ENCODE measurements around the gene U2AF1L4.
"Not testable (repeated sequence)": the region's sequence is repeated elsewhere in the genome, so short reads cannot be mapped to it uniquely, and the experiment has no call there.

Gene U2AF1L4

GRCh38 chr19:35725216-35725861, 19.9 kb downstream of the U2AF1L4 start:
- no peak for DNase-seq (ENCODE audit: low read depth in 2 of 2)

- DNase-seq (ENCODE audit: low read depth in 2 of 2), result no peak
These were observed 20.7 kb downstream of the U2AF1L4 start for GRCh38 chr19:35724560-35724959.

DNA sequence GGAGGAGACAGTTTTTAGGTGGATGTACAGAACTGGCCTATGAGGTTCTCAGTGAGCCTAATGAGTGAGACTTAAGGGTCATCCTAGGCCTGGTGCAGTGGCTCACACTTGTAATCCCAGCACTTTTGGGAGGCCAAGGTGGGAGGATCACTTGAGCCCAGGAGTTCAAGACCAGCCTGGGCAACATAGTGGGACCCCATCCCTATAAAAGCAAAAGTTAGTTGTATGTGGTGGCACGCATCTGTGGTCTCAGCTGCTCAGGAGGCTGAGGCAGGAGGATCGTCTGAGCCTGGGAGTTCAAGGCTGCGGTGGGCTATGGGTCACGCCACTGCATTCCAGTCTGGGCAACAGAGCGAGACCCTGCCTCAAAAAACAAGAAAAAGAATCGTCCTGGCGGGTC, 21.1 kb downstream of the U2AF1L4 start:
- DNase-seq (ENCODE audit: low read depth in 2 of 2), result not testable (repeated sequence)

GRCh38 chr19:35723671-35724070, 21.5 kb downstream of the U2AF1L4 start:
- no peak for DNase-seq (ENCODE audit: low read depth in 2 of 2)

- no peak for DNase-seq (ENCODE audit: low read depth in 2 of 2)
These were observed 22.3 kb downstream of the U2AF1L4 start for GRCh38 chr19:35722897-35723296.

- DNase-seq (ENCODE audit: low read depth in 2 of 2), result no peak
These were observed 22.8 kb downstream of the U2AF1L4 start for GRCh38 chr19:35722461-35722860.

GRCh38 chr19:35721374-35721773, 23.8 kb downstream of the U2AF1L4 start:
- DNase-seq (ENCODE audit: low read depth in 2 of 2), result no peak

- no peak for DNase-seq (ENCODE audit: low read depth in 2 of 2)
These were observed 24.6 kb downstream of the U2AF1L4 start for GRCh38 chr19:35720648-35721047.

GRCh38 chr19:35720163-35720524, 25.1 kb downstream of the U2AF1L4 start:
- no peak for DNase-seq (ENCODE audit: low read depth in 2 of 2)

- no peak for DNase-seq (ENCODE audit: low read depth in 2 of 2)
These were observed 25.6 kb downstream of the U2AF1L4 start for GRCh38 chr19:35719402-35720162.

- DNase-seq (ENCODE audit: low read depth in 2 of 2), result no peak
These were observed 26.7 kb downstream of the U2AF1L4 start for GRCh38 chr19:35718345-35719041.

GRCh38 chr19:35717665-35718344, 27.4 kb downstream of the U2AF1L4 start, which contains the start of gene KMT2B:
TSS of gene KMT2B (plus strand) at chr19:35718003. CDS start at chr19:35718019, 16 bp downstream.
- peak; percentile 91 for DNase-seq (ENCODE audit: low read depth in 2 of 2)

DNA sequence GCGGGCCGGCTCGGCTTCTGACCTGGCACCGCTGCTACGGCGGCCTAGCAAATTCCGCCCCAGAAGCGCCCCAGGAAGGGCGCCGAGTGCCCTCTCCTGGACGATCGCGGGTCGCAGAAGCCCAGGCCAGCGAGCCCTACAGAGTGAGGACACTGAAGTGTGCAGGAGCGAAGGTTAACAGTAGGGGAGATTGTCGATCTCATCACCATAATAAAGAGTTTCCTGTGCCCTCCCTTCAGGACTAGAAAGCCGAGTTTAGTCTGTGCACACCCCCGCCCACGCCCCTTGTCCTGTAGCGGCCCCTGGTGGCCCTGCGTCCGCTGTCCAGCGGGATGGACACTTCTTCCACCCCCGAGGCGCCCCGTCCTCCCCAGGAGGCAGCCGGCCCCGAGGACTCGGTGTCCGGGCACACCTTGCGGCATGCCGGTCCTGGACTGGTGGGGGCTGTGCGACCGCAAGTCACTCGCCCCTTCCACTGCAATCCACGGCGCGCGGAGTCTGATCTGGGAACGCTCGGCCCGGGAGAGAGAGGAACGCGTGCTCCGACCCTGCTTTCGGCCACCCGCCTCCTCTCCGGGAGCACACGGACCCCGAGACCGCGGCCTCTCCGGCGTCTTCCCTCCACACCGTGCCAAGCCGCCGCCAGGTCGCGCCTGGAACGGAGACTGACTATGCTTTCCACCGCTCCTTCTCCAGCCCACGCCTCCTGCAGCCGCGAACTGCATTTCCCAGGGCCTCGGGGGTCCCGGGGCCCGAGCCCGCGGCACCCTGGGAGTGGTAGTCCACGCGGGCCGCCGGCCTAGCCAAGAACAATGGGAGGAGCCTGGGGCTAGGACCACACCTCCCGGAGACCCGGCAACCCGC, 28.2 kb downstream of the U2AF1L4 start:
- DNase-seq (ENCODE audit: low read depth in 2 of 2), result peak in 1 of 2 experiments; percentile 36

DNA sequence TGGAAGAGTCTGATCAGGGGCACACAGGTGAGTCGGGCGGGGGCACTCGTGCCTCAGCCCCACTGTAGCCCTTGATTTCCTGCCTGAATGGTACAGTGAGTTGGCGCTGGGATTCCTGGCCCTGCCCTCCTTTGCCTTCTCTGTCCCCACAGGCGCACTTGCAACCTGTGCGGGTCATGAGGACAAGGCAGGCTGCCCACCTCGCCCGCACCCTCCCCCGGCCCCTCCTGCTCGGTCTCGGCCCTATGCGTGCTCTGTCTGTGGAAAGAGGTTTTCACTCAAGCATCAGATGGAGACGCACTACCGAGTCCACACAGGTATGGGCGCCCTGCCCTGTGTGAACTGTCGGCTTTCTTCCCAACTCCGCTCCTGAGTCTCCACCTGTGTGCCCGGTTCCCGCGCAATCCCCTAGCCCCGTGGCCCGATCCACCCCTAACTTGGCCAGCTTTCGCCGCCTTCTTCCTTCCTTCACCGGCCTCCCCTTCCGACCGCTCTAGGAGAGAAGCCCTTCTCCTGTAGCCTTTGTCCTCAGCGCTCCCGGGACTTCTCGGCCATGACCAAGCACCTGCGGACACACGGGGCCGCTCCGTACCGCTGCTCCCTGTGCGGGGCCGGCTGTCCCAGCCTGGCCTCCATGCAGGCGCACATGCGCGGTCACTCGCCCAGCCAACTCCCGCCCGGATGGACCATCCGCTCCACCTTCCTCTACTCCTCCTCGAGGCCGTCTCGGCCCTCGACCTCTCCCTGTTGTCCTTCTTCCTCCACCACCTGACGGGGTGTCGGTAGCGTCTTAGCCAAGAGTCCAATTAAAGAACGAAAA, 29.0 kb downstream of the U2AF1L4 start:
- no peak for DNase-seq (ENCODE audit: low read depth in 2 of 2)

DNA sequence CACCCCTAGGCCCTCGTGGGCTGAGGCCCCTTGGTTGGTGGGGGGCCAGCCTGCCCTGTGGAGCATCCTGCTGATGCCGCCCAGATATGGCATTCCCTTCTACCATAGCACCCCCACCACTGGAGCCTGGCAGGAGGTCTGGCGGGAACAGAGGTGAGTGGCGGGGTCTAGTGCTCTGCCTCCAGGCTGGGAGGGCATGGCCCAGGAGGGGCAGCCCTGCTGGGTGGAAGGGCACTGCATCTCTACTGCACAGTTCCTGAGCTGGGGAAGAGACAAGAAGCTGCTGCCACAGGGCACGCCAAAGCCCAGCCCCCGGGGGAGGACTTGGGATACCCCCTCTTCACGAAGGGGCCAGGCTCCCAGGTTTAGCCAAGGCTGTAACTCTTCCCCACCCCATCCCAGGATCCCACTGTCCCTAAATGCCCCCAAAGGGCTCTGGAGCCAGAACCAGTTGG, 29.8 kb downstream of the U2AF1L4 start:
- no peak for DNase-seq (ENCODE audit: low read depth in 2 of 2)

- DNase-seq (ENCODE audit: low read depth in 2 of 2), result no peak
These were observed 30.4 kb downstream of the U2AF1L4 start for GRCh38 chr19:35714601-35715354.

- no peak for DNase-seq (ENCODE audit: low read depth in 2 of 2)
These were observed 31.2 kb downstream of the U2AF1L4 start for GRCh38 chr19:35713904-35714495.

- no peak for DNase-seq (ENCODE audit: low read depth in 2 of 2)
These were observed 31.7 kb downstream of the U2AF1L4 start for GRCh38 chr19:35713506-35713850.

Data from fibroblast of skin of left biceps (primary cell).